ENCODE results near the gene AKT1.

Gene AKT1

GRCh38 chr14:104723651-104724406, 71.7 kb downstream of the AKT1 start, which contains the start of gene ADSS1:
ADSS1 (plus strand) TSS chr14:104724229; CDS start chr14:104724271, 42 bp downstream.
- peak; percentile 22 to 47 (median 28) for DNase-seq (ENCODE audit: low read depth in 3 of 3)

- no peak for DNase-seq (ENCODE audit: low read depth in 3 of 3)
Measured at GRCh38 chr14:104722938-104723650, 72.5 kb downstream of the AKT1 start.

GRCh38 chr14:104721505-104722431, 73.8 kb downstream of the AKT1 start:
- DNase-seq (ENCODE audit: low read depth in 3 of 3), result no peak

Data from stimulated activated CD4-positive, alpha-beta T cell treated with anti-CD3 and anti-CD28 coated beads, TNF-alpha, amount 100 ng/mL, for 4 hours (primary cell).